ENCODE measurements around the gene TAF6L. TPM values are rescaled to one million over a fixed set of nuclear protein-coding genes. Genes with fewer than 3 reads are reported as not detected.

TAF6L gene
- total and polyA plus RNA-seq, 2 donors (not counting 3 experiments of a cell fraction or from before 2014, with no cell fraction given): 28.9 to 33.3 TPM

- no peak for TF ChIP-seq MYC (IDR thresholded peaks at IDR 0.05; ENCODE audit: low read depth, low read length)
- TF ChIP-seq POLR2A (IDR thresholded peaks at IDR 0.05; ENCODE audit: low read depth, low read length): no peak
- TF ChIP-seq EZH2 (IDR thresholded peaks at IDR 0.05; ENCODE audit: borderline replicate concordance, low read depth, low read length, severe bottlenecking): no peak
- no peak for TF ChIP-seq CTCF (IDR thresholded peaks at IDR 0.05; ENCODE audit: extremely low read depth in 1 of 2, insufficient read depth in 1 of 2, low read depth in 1 of 2, low read length in 2 of 2)
- TF ChIP-seq POLR2AphosphoS5 (IDR thresholded peaks at IDR 0.05; ENCODE audit: insufficient read depth, low read depth, low read length): no peak
- TF ChIP-seq GATA2 (IDR thresholded peaks at IDR 0.05; ENCODE audit: insufficient read depth, insufficient read length, low read depth, low read length): no peak
- no peak for TF ChIP-seq JUN (IDR thresholded peaks at IDR 0.05; ENCODE audit: borderline replicate concordance, insufficient read depth, insufficient read length, low read depth)
- no peak for TF ChIP-seq FOS (IDR thresholded peaks at IDR 0.05; ENCODE audit: borderline replicate concordance, insufficient read depth, low read length)
- TF ChIP-seq MAX (IDR thresholded peaks at IDR 0.05; ENCODE audit: insufficient read depth, insufficient read length): no peak
- H2AFZ ChIP-seq (ENCODE audit: low read depth, low read length): no peak overlapping the region
- H3K36me3 ChIP-seq (ENCODE audit: control insufficient read depth in 2 of 2, extremely low read depth in 1 of 2, insufficient read depth in 2 of 2, low read length in 2 of 2): peaks cover 33 to 52% of the 10 kb centered on the region in 2 experiments
- FAIRE-seq (no peak), DNase-seq (ENCODE audit: low read depth, low spot score) (no peak)
- dilution Hi-C loops (cut with MboI; ENCODE audit: extremely low pct_ligation_motif_present, low sequenced_read_pairs): no loop called here
- POLR2A ChIA-PET: interaction anchor here (0.6 kb wide), 1 partner anchor 29 kb away, joined by 7 read pairs; no protein-coding TSS in a partner anchor
- CTCF ChIA-PET: interaction anchor here (1.0 to 3.0 kb wide), 2 partner anchors 11 to 15 kb away, joined by 3 to 14 read pairs; partner anchors contain the start of gene TMEM179B
- H3K4me3 ChIP-seq (replicated peaks in 1 of 3; ENCODE audit: insufficient read depth in 1 of 3, low read depth in 1 of 3, low read length in 3 of 3): no peak overlapping the region
- intact Hi-C loops (cut with micrococcal nuclease): no loop called here
- H4K20me1 ChIP-seq (replicated peaks; ENCODE audit: control insufficient read depth, extremely low read depth, insufficient read depth, low read length): no peaks in the 10 kb centered on the region
- peaks cover 12% of the 10 kb centered on the region for H3K4me1 ChIP-seq (ENCODE audit: control insufficient read depth, extremely low read depth, insufficient read depth, low read length)
- H3K4me2 ChIP-seq (ENCODE audit: insufficient read depth, low read length): no peak overlapping the region
- H3K27ac ChIP-seq (ENCODE audit: insufficient read depth, low read depth, low read length): no peak overlapping the region
- no peak overlapping the region for H3K9ac ChIP-seq (replicated peaks; ENCODE audit: extremely low read depth, insufficient read depth, low read length)
- H3K9me1 ChIP-seq (replicated peaks; ENCODE audit: control insufficient read depth, extremely low read depth, insufficient read depth, low read length): no peaks in the 10 kb centered on the region
- H3K9me3 ChIP-seq (replicated peaks; ENCODE audit: control insufficient read depth, insufficient read depth, low read length): no peaks in the 10 kb centered on the region
- no TSS peak for BruUV-seq (replicated peaks)
- H3K27me3 ChIP-seq (ENCODE audit: control insufficient read depth in 2 of 2, insufficient read depth in 2 of 2, low read length in 2 of 2): no peaks in the 10 kb centered on the region
- H3K79me2 ChIP-seq (ENCODE audit: control insufficient read depth, insufficient read depth, low read length): peaks cover 22% of the 10 kb centered on the region
Observed at GRCh38 chr11:62801071-62801470, 29.9 kb downstream of the TAF6L start.
